ENCODE results near the gene VAC14.
"Not testable (repeated sequence)": the region's sequence is repeated elsewhere in the genome, so short reads cannot be mapped to it uniquely, and the experiment has no call there.

Gene VAC14

GRCh38 chr16:70744366-70744765 lies 56.6 kb downstream of the VAC14 start:
- no peak for DNase-seq (ENCODE audit: low spot score)

- no peak for DNase-seq (ENCODE audit: low spot score)
Observed at GRCh38 chr16:70743791-70744190, 57.2 kb downstream of the VAC14 start.

GRCh38 chr16:70742967-70743366 lies 58.0 kb downstream of the VAC14 start:
- not testable (repeated sequence) for DNase-seq (ENCODE audit: low spot score)

GRCh38 chr16:70741783-70742125 lies 59.2 kb downstream of the VAC14 start:
- no peak for DNase-seq (ENCODE audit: low spot score)

- no peak for DNase-seq (ENCODE audit: low spot score)
Observed at GRCh38 chr16:70740914-70741782, 59.8 kb downstream of the VAC14 start.

GRCh38 chr16:70740174-70740913 lies 60.6 kb downstream of the VAC14 start:
- no peak for DNase-seq (ENCODE audit: low spot score)

- DNase-seq (ENCODE audit: low spot score) = no peak
Observed at GRCh38 chr16:70739389-70739788, 61.6 kb downstream of the VAC14 start.

- no peak for DNase-seq (ENCODE audit: low spot score)
Observed at GRCh38 chr16:70738083-70738977, 62.6 kb downstream of the VAC14 start.

GRCh38 chr16:70737377-70738082 lies 63.4 kb downstream of the VAC14 start:
- DNase-seq (ENCODE audit: low spot score) = no peak

- no peak for DNase-seq (ENCODE audit: low spot score)
Observed at GRCh38 chr16:70736465-70737376, 64.2 kb downstream of the VAC14 start.

GRCh38 chr16:70735141-70735979 lies 65.6 kb downstream of the VAC14 start:
- no peak for DNase-seq (ENCODE audit: low spot score)

- DNase-seq (ENCODE audit: low spot score) = no peak
Observed at GRCh38 chr16:70734522-70735095, 66.3 kb downstream of the VAC14 start.

GRCh38 chr16:70730944-70731343 lies 70.0 kb downstream of the VAC14 start:
- no peak for DNase-seq (ENCODE audit: low spot score)

GRCh38 chr16:70730031-70730430 lies 70.9 kb downstream of the VAC14 start:
- no peak for DNase-seq (ENCODE audit: low spot score)

GRCh38 chr16:70729292-70729691 lies 71.7 kb downstream of the VAC14 start:
- no peak for DNase-seq (ENCODE audit: low spot score)

- DNase-seq (ENCODE audit: low spot score) = no peak
Observed at GRCh38 chr16:70728150-70728549, 72.8 kb downstream of the VAC14 start.

GRCh38 chr16:70726892-70727361 lies 74.0 kb downstream of the VAC14 start:
- DNase-seq (ENCODE audit: low spot score) = no peak

GRCh38 chr16:70725912-70726828 lies 74.8 kb downstream of the VAC14 start:
- peak; percentile 93 for DNase-seq (ENCODE audit: low spot score)

Measured in putamen (tissue), 1 donor.